ENCODE measurements around the gene NSD2. TPM values are rescaled to one million over a fixed set of nuclear protein-coding genes. Genes with fewer than 3 reads are reported as not detected.

NSD2 gene
- total and polyA plus RNA-seq, 2 experiments from 2014 or later = 25.7 to 30.8 TPM

GRCh38 chr4:1928356-1929239 lies 57.4 kb downstream of the NSD2 start:
- Histone ChIP-seq H3K27me3 (no peaks in the 10 kb centered on the region), H3K4me3 (no peak overlapping the region), H2AFZ (no peak overlapping the region), H3K27ac (no peak overlapping the region), H3K9me3 (ENCODE audit: low read depth) (no peaks in the 10 kb centered on the region), H3K4me2 (no peak overlapping the region), H3K79me2 (peaks cover 4% of the 10 kb centered on the region), H3K4me1 (ENCODE audit: insufficient read depth) (no peaks in the 10 kb centered on the region), H4K20me1 (ENCODE audit: insufficient read depth, poor library complexity, severe bottlenecking) (no peaks in the 10 kb centered on the region), H3K36me3 (replicated peaks; ENCODE audit: insufficient read depth, low read depth) (no peaks in the 10 kb centered on the region), H3K9me2 (replicated peaks; ENCODE audit: insufficient read depth) (no peaks in the 10 kb centered on the region)
- TF ChIP-seq EZH2phosphoT487 (IDR thresholded peaks at IDR 0.05; ENCODE audit: low read depth, severe bottlenecking, unreplicated experiment) (no peak), CTCF (IDR thresholded peaks at IDR 0.05; ENCODE audit: poor library complexity) (no peak), EZH2 (IDR thresholded peaks at IDR 0.05; ENCODE audit: borderline replicate concordance) (no peak)
- WGBS (ENCODE audit: low lambda C conversion rate, missing lambda C conversion rate) = 96% methylated on average over 13 of the region's 13 CpGs
- DNase-seq (ENCODE audit: low spot score) = no peak

- no peaks in the 10 kb centered on the region for H3K9me3 ChIP-seq (ENCODE audit: low read depth)
- H3K27me3 ChIP-seq = no peaks in the 10 kb centered on the region
- no peak overlapping the region for H3K27ac ChIP-seq
- 99% methylated on average over 13 of the region's 13 CpGs for WGBS (ENCODE audit: low lambda C conversion rate, missing lambda C conversion rate)
- no peak overlapping the region for H3K4me2 ChIP-seq
- H3K79me2 ChIP-seq = peaks cover 4% of the 10 kb centered on the region
- H4K20me1 ChIP-seq (ENCODE audit: insufficient read depth, poor library complexity, severe bottlenecking) = no peaks in the 10 kb centered on the region
- no peaks in the 10 kb centered on the region for H3K4me1 ChIP-seq (ENCODE audit: insufficient read depth)
- TF ChIP-seq CTCF (IDR thresholded peaks at IDR 0.05; ENCODE audit: poor library complexity) = no peak
- no peak for TF ChIP-seq EZH2 (IDR thresholded peaks at IDR 0.05; ENCODE audit: borderline replicate concordance)
- TF ChIP-seq EZH2phosphoT487 (IDR thresholded peaks at IDR 0.05; ENCODE audit: low read depth, severe bottlenecking, unreplicated experiment) = no peak
- no peak overlapping the region for H3K4me3 ChIP-seq
- H2AFZ ChIP-seq = no peak overlapping the region
- DNase-seq (ENCODE audit: low spot score) = no peak
- no peaks in the 10 kb centered on the region for H3K36me3 ChIP-seq (replicated peaks; ENCODE audit: insufficient read depth, low read depth)
- H3K9me2 ChIP-seq (replicated peaks; ENCODE audit: insufficient read depth) = no peaks in the 10 kb centered on the region
These were observed 61.5 kb downstream of the NSD2 start for GRCh38 chr4:1932736-1933135.

- Histone ChIP-seq H3K79me2 (no peaks in the 10 kb centered on the region), H3K27me3 (no peaks in the 10 kb centered on the region), H3K9me2 (replicated peaks; ENCODE audit: insufficient read depth) (no peaks in the 10 kb centered on the region), H3K27ac (no peak overlapping the region), H3K4me3 (no peak overlapping the region), H3K36me3 (replicated peaks; ENCODE audit: insufficient read depth, low read depth) (no peaks in the 10 kb centered on the region), H4K20me1 (ENCODE audit: insufficient read depth, poor library complexity, severe bottlenecking) (no peaks in the 10 kb centered on the region), H3K9me3 (ENCODE audit: low read depth) (no peaks in the 10 kb centered on the region), H3K4me2 (no peak overlapping the region), H3K4me1 (ENCODE audit: insufficient read depth) (no peaks in the 10 kb centered on the region), H2AFZ (no peak overlapping the region)
- TF ChIP-seq CTCF (IDR thresholded peaks at IDR 0.05; ENCODE audit: poor library complexity) (no peak), EZH2 (IDR thresholded peaks at IDR 0.05; ENCODE audit: borderline replicate concordance) (no peak), EZH2phosphoT487 (IDR thresholded peaks at IDR 0.05; ENCODE audit: low read depth, severe bottlenecking, unreplicated experiment) (no peak)
- DNase-seq (ENCODE audit: low spot score) = no peak
- 93% methylated on average over 3 of the region's 3 CpGs for WGBS (ENCODE audit: low lambda C conversion rate, missing lambda C conversion rate)
These were observed 62.5 kb downstream of the NSD2 start for GRCh38 chr4:1933700-1934099.
